GM12873 (cell line): ENCODE results near the gene SEMA3E.

Experiments used
- CTCF ChIP-seq: IDR thresholded peaks from 2 replicates; pipeline ENCODE4 v1.5.1; 2012; ENCODE audit warnings: low read depth, mild to moderate bottlenecking, moderate library complexity, low read length, control low read depth; ENCODE audit not compliant: insufficient read depth; ENCODE audit errors: missing control alignments

The SEMA3E gene

GRCh38 chr7:83413831-83414230 is 235.1 kb downstream of the SEMA3E start:
- TF ChIP-seq CTCF: no peak

- no peak for TF ChIP-seq CTCF
Measured at GRCh38 chr7:83413424-83413823, 235.5 kb downstream of the SEMA3E start.

DNA sequence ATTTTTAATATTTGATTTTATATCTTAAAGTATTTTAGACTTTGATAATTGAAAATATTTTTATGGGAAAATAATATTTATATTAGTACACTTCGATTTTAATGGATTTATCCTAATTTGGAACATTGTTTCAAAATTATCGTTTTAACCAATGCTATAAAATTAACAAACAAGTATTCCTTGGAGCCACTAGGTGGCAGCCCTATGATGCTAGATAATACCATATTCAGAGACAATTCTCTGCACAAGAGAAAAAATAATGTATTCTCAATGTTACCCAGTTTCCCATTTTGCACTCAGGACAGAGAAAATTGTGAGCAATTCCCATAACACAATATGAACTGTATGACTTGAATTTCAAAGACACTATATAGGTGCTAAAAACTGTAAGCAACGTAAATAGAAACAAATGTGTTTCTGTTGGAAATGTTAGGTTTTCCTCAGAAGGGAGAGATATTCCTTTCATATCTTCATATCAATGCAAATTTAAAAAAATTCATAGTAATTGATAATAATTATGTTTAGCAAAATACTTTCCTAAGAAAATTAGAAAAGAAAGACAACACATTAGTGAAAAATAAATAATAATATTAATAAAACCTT is 237.8 kb downstream of the SEMA3E start:
- TF ChIP-seq CTCF: peak; percentile 48

DNA sequence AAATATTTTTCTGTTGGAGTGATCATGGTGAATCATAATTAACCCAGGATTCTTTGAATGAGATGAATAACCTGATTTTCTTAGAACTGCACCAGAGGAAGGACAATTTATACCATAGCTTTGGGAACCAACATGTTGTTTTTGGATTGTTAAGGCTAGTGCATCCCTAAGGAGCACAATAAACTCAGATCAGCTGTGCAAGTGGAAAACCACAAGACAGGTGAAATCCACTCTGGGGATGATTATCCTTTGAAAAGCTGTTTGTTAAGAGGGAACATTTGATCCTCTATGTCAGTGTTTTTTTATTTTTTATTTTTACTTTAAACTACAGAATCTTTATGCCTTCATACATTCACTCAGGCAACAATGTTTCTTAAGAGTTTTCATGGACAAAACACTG is 254.2 kb downstream of the SEMA3E start:
- TF ChIP-seq CTCF: no peak

GRCh38 chr7:83388436-83388835 is 260.5 kb downstream of the SEMA3E start:
- no peak for TF ChIP-seq CTCF

DNA sequence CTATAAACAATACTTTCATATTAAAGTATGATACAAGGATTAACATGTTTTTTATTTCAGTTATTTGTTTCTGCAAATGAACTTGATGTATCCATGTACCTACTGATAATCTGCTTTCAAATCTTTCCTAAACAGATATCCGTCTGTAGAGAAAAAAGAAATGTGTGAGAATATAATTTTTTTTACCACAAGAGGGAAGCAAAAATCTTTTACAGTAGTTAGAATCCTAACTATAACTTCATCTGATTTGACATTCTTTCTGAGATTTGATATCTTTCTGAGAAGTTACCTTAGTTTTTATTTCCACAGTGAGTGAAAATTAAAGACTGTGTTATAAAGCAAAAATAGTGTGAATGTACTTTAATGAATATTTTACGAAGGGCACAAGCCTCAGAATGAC is 282.3 kb downstream of the SEMA3E start:
- TF ChIP-seq CTCF: no peak

GRCh38 chr7:83365746-83366145 is 283.2 kb downstream of the SEMA3E start:
- TF ChIP-seq CTCF: no peak
